DOHH2 (cell line): ENCODE data around the gene TIGD3.
A peak's percentile ranks its signal among the peaks of the same experiment; 100 is the strongest.

ENCODE experiments used
- CTCF ChIP-seq: fragments of 200-600 bp; sonication (generic); IDR thresholded peaks from one replicate; pipeline ENCODE4 v1.5.1; 2014; ENCODE audit warnings: antibody characterized with exemption, mild to moderate bottlenecking, low read depth, low read length; ENCODE audit not compliant: poor library complexity, severe bottlenecking
- EZH2phosphoT487 ChIP-seq: fragments of 200-600 bp; sonication (generic); IDR thresholded peaks from 2 replicates; pipeline ENCODE4 v1.6.1; 2017; ENCODE audit warnings: borderline replicate concordance, mild to moderate bottlenecking, antibody characterized with exemption, low read length, moderate library complexity, mixed read lengths

DNA sequence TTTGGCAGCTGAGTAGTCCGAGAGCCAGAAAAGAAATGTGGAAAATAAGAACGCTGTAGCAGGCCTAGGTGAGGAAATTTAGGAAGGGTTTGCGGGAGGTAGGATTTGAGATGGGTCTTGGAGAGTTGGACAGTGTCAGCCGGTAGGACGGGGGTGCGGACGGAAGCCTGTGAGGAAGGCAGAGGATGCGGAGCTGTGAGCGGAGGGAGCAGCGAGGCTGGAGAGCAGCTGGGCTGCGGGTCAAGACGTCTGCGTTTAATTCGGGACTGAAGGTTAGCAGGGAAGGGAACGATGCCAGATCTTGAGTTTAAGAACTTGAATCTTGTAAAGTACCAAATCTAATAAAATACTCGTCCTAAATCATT, 669 bp upstream of the TIGD3 start:
- TF ChIP-seq CTCF = peak; percentile 24
- no peak for TF ChIP-seq EZH2phosphoT487
